T-helper 17 cell (primary cell): ENCODE data around the gene LGALS7B. TPM values are rescaled to one million over a fixed set of nuclear protein-coding genes. Genes with fewer than 3 reads are reported as not detected.
"Not testable (repeated sequence)": the region's sequence is repeated elsewhere in the genome, so short reads cannot be mapped to it uniquely, and the experiment has no call there.

Source experiments
- ATAC-seq: fragments of 150-1000 bp; cut with Tn5 transposase; 2 replicates; pipeline ENCODE4 v1.10.0; 2021; ENCODE audit warnings: mild to moderate bottlenecking, moderate library complexity
- DNase-seq, 3 donors: peaks; one replicate each; pipeline versions ENCODE4 v3.0.0 to v3.0.0-alpha.2; 2020 to 2021
- H3K9me3 ChIP-seq: one replicate; pipeline ENCODE4 v1.7.0; 2013; ENCODE audit warnings: low read length, mild to moderate bottlenecking; ENCODE audit not compliant: control insufficient read depth, poor library complexity, severe bottlenecking
- H3K27ac Mint-ChIP-seq: one replicate; pipeline ENCODE4 v1.8.0; 2022; ENCODE audit warnings: mild to moderate bottlenecking, moderate library complexity, mixed read lengths
- H3K27me3 Mint-ChIP-seq: one replicate; pipeline ENCODE4 v1.8.0; 2022; ENCODE audit warnings: mixed read lengths
- H3K36me3 Mint-ChIP-seq: one replicate; pipeline ENCODE4 v1.8.0; 2022; ENCODE audit warnings: low read depth, mixed read lengths
- H3K4me1 Mint-ChIP-seq: one replicate; pipeline ENCODE4 v1.8.0; 2022; ENCODE audit warnings: mild to moderate bottlenecking, mixed read lengths
- H3K4me3 Mint-ChIP-seq: one replicate; pipeline ENCODE4 v1.8.0; 2022; ENCODE audit warnings: mild to moderate bottlenecking, moderate library complexity, mixed read lengths
- total RNA-seq, 4 donors: library from RNA in 2 of 4; stranded (reverse) in 2 of 4; gene quantifications; one replicate each; pipeline ENCODE4 v1.2.3 and lab custom pipeline; 2022 to 2026

The LGALS7B gene
- total RNA-seq, 2 donors from 2014 or later = not detected

DNA sequence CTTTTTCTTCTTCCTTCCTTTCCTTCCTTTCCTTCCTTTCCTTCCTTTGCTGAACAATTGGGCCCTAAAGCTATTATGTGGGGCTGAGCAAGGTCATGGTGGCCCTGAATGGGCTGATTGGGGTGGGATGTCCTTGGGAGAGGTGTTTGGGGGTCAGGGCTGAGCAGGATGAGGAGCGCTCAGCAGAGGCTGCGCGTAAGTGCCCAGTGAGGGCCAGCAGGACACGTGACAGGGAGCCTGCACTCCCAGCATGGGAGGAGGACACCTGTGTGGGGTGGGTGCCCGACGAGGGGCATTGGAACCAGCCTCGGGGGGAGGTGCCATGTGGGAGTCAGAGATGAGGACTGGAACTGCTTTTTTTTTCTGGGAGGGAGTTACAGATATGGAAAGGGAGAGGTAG, 10.3 kb upstream of the LGALS7B start:
- DNase-seq (no peak), ATAC-seq (no peak)
- Mint-ChIP-seq H3K4me1 (no peaks in the 10 kb centered on the region), H3K27me3 (peaks cover 5% of the 10 kb centered on the region), H3K36me3 (no peaks in the 10 kb centered on the region), H3K27ac (no peak overlapping the region), H3K4me3 (no peak overlapping the region)
- H3K9me3 ChIP-seq = no peaks in the 10 kb centered on the region

DNA sequence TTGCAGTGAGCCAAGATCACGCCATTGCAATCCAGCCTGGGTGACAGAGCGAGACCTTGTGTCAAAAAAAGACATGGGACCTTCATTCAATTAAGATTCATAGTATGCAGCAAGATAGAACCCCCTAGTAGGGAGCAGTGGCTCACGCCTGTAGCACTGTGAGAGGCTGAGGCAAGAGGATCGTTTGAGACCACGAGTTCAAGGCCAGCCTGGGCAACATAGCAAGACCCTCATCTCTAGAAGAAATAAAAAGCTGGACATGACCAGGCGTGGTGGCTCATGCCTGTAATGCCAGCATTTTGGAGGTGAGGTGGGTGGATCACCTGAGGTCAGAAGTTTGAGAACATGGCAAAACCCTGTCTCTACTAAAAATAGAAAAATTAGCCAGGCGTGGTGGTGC, 8.6 kb upstream of the LGALS7B start:
- no peak overlapping the region for H3K27ac Mint-ChIP-seq
- ATAC-seq = no peak
- no peak for DNase-seq
- peaks cover 5% of the 10 kb centered on the region for H3K27me3 Mint-ChIP-seq
- H3K4me1 Mint-ChIP-seq = no peaks in the 10 kb centered on the region
- H3K9me3 ChIP-seq = no peaks in the 10 kb centered on the region
- no peak overlapping the region for H3K4me3 Mint-ChIP-seq
- H3K36me3 Mint-ChIP-seq = no peaks in the 10 kb centered on the region

DNA sequence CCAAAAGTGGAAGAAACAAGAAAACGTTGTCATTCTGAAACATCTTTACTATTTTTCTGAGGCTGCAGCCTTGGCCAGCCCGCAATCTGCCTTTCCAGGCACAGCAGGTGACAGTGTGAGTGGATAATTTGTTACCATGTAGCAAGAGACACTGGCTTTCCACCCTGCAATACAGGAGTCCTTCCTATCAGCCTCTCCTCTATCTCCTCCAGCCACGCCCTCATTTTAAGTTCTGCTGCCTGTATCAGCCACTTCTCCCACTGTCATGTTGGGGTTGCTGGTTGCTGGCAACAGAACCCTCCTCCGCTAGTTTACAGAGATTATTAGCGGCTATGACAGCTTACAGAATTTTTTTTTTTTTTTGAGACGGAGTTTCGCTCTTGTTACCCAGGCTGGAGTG, 7.9 kb upstream of the LGALS7B start:
- H3K4me3 Mint-ChIP-seq = no peak overlapping the region
- no peaks in the 10 kb centered on the region for H3K36me3 Mint-ChIP-seq
- H3K9me3 ChIP-seq = no peaks in the 10 kb centered on the region
- no peak overlapping the region for H3K27ac Mint-ChIP-seq
- peaks cover 5% of the 10 kb centered on the region for H3K27me3 Mint-ChIP-seq
- DNase-seq (no peak), ATAC-seq (no peak)
- H3K4me1 Mint-ChIP-seq = no peaks in the 10 kb centered on the region

DNA sequence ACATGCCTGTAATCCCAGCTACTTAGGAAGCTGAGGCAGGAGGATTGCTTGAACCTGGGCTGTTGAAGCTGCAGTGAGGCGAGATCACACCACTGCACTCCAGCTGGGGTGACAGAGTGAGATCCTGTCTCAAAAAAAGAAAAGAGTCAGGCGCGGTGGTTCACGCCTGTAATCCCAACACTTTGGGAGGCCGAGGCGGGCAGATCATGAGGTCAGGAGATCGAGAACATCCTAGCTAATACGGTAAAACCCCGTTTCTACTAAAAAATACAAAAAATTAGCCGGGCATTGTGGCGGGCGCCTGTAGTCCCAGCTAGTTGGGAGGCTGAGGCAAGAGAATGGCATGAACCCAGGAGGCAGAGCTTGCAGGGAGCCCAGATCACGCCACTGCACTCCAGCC, 6.8 kb upstream of the LGALS7B start:
- not testable (repeated sequence) for H3K27ac Mint-ChIP-seq, DNase-seq, H3K36me3 Mint-ChIP-seq, H3K4me1 Mint-ChIP-seq, H3K27me3 Mint-ChIP-seq, H3K9me3 ChIP-seq, H3K4me3 Mint-ChIP-seq, ATAC-seq

DNA sequence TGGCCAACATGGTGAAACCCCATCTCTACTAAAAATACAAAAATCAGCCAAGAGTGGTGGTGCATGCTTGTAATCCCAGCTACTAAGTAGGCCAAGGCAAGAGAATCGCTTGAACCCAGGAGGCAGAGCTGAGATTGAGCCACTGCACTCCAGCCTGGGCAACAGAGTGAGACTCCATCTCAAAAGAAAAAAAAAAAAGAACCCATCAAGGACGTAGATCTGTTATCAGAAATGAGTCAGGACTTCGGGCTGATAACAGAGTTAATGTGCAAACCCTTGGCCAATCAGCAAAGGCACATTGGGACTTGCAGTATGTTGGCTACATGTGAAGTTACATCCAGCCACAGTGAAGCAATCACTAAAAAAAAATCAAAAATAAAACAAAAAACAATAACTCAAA, 4.8 kb upstream of the LGALS7B start:
- Mint-ChIP-seq H3K4me3 (no peak overlapping the region), H3K4me1 (no peaks in the 10 kb centered on the region), H3K36me3 (no peaks in the 10 kb centered on the region), H3K27ac (no peak overlapping the region), H3K27me3 (no peaks in the 10 kb centered on the region)
- DNase-seq (no peak), ATAC-seq (no peak)
- no peaks in the 10 kb centered on the region for H3K9me3 ChIP-seq

DNA sequence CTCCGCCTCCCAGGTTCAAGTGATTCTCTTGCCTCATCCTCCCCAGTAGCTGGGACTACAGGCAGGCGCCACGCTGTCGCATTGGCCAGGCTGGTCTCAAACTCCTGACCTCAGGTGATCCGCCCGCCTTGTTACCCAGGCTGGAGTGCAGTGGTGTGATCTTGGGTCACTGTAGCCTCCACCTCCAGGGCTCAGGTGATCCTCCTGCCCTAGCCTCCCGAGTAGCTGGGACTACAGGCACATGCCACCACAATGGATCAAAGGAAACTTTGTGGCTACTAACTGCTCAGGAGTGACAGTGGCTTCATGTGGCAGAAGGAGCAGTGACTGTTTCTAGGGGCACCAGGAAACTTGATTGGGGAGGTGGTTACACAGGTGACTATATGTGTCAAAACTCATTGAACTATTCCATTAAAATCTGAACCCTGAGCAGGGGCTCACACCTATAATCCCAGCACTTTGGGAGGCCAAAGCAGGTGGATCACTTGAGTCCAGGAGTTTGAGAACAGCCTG, 3.8 kb upstream of the LGALS7B start:
- no peaks in the 10 kb centered on the region for H3K27me3 Mint-ChIP-seq
- H3K4me3 Mint-ChIP-seq = no peak overlapping the region
- no peaks in the 10 kb centered on the region for H3K9me3 ChIP-seq
- no peaks in the 10 kb centered on the region for H3K36me3 Mint-ChIP-seq
- DNase-seq (no peak), ATAC-seq (no peak)
- H3K4me1 Mint-ChIP-seq = no peaks in the 10 kb centered on the region
- H3K27ac Mint-ChIP-seq = no peak overlapping the region

DNA sequence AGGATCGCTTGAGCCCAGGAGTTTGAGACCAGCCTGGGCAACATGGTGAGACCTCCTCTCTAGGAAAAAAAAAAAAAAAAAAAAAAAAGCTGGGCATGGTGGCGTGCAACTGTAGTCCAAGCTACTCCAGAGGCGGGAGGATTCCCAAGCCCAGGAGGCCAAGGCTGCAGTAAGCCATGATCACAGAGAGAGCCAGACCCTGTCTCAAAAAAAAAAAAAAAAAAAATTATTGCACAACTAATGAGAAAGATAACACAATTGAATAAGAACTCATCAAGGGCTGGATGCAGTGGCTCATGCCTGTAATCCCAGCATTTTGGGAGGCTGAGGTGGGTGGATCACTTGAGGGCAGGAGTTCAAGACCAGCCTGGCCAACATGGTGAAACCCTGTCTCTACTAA, 2.9 kb upstream of the LGALS7B start:
- H3K27ac Mint-ChIP-seq, H3K4me1 Mint-ChIP-seq, DNase-seq, H3K4me3 Mint-ChIP-seq, H3K27me3 Mint-ChIP-seq, H3K9me3 ChIP-seq, ATAC-seq, H3K36me3 Mint-ChIP-seq: not testable (repeated sequence)

DNA sequence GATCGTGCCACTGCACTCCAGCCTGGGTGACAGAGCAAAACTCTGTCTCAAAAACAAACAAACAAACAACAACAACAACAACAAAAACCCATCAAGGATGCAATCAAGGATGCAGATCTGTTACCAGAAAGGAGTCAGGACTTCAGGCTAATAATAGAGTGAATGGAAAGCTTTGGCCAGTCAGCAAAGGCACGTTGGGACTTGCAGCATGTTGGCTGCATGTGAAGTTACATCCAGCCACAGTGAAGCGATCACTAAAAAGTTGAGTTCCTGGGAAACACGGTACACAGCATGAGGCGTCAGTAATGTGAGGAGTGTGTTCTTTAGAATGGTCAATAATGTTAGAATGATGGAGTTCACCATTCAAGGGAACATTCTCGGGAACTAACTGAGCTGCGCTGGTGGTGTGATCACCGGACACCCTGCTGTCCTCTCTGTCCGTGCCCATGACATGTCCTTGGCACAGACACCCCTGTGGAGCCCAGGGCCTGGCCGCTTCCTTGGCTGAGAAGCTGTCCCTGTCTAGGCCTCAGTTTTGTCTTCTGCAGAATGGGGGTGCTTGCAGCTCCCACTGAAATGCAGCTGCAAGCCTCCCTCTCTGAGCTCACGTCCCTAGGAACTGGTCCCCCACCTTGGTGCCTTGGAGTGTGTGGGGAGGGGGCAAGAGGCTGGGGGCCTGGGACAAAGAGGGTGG, 2.3 kb upstream of the LGALS7B start:
- H3K27ac Mint-ChIP-seq = no peak overlapping the region
- no peaks in the 10 kb centered on the region for H3K4me1 Mint-ChIP-seq
- H3K9me3 ChIP-seq = no peaks in the 10 kb centered on the region
- no peaks in the 10 kb centered on the region for H3K27me3 Mint-ChIP-seq
- no peak for DNase-seq
- H3K36me3 Mint-ChIP-seq = no peaks in the 10 kb centered on the region
- H3K4me3 Mint-ChIP-seq = no peak overlapping the region
- ATAC-seq = no peak

DNA sequence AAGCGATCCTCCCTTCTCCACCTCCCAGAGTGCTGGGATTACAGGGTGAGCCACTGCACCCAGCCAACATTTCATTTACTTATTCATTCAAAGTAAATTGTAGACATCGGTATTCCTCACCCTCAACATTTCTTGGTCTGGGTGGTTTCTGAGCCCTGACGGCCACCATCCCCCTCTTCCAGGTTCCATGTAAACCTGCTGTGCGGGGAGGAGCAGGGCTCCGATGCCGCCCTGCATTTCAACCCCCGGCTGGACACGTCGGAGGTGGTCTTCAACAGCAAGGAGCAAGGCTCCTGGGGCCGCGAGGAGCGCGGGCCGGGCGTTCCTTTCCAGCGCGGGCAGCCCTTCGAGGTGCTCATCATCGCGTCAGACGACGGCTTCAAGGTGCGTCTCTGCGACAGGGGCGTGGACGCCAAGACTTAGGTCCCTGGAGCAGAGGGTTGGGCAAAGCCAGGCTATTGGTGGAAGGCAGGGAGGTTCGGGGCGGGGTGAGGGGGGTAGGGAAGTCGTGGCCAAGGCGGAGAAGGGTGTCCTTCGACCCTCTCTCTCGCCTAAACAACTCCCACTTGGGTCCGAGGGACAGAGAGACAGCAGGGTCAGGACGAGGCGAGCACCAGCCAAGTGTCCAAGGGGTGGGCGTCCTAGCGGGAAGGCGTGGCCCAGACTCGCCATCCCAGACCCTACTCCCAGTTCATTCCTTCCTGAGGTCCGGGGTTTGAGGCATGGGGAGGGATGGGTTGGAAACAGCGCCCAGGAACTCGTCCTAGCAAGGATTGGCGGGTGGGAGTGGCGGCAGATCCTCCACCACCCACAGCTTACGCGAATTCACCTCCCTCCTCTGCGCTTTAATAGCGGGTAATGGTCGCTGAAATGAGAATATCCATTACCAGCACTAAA, 1.8 kb downstream of the LGALS7B start:
- not testable (repeated sequence) for H3K4me3 Mint-ChIP-seq, DNase-seq, H3K9me3 ChIP-seq, H3K27ac Mint-ChIP-seq, H3K4me1 Mint-ChIP-seq, H3K36me3 Mint-ChIP-seq, H3K27me3 Mint-ChIP-seq, ATAC-seq

DNA sequence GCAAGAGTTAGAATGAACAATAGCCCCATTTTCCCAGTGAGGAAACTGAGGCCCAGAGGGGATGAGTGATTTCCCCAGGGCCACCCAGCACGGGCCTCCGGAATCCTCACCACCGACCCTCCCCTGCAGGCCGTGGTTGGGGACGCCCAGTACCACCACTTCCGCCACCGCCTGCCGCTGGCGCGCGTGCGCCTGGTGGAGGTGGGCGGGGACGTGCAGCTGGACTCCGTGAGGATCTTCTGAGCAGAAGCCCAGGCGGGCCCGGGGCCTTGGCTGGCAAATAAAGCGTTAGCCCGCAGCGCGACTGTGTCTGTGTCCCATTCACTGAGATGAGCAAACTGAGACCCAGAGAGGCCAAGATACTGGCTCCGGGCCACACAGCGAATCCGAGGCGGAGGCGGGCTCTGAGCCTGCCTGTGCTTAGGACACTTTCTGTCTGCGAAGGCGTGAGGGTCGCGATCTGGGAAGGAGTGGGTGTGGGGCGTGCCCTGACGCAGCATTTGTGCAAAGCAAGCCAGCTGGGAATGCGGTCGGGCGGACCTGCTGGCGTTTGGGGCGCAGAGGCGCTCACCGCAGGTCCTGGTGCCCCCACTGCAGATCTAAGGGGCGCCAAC, 2.6 kb downstream of the LGALS7B start:
- H3K4me1 Mint-ChIP-seq, DNase-seq, H3K4me3 Mint-ChIP-seq, H3K36me3 Mint-ChIP-seq, H3K27me3 Mint-ChIP-seq, H3K27ac Mint-ChIP-seq, H3K9me3 ChIP-seq: not testable (repeated sequence)
- peak; percentile 94 for ATAC-seq

DNA sequence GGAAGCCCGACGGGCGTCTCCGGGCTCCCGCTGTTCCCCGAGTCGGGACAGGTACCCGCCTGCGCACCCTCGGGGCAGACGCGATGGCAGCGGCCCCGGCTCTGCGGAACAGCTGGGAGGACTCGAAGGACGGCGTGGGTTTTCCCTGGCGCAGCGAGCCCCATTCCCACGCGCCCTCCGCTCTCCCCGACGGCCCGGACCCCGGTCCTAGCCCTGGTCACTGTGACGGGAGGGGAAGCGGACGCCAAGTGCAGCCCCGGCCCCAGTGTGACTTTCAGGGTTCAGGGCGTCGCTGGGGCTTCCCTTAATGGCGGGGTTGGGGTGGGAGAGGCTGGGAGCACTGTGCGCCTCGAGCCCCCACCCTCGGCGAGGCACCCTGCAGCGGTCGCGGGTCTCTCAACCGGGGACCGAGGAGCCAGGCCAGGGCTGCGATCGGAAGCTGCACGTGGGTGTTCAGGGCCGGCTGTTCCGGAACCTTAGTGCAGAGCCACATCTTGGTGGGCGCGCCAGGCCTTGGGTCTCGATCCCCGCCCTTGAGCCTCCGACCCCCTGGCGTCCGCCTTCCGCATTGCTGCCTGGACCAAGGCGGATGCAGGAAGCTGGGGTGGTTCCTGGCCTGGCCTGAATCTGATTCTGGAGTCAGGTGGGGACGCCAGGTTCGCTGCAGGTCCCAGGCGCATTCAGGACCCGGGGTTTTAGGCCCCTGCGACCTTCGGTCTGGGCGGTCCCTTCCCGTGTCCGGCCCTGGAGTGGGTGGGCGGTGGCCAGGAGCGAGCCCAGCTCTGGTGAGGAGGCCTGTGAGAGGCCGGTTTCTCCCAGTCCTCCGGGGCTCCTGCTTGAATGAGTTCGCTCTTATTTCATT, 3.5 kb downstream of the LGALS7B start:
- DNase-seq = peak in 1 of 3 donors; percentile 11
- Mint-ChIP-seq H3K27me3 (no peaks in the 10 kb centered on the region), H3K27ac (no peak overlapping the region), H3K36me3 (no peaks in the 10 kb centered on the region), H3K4me1 (peaks cover 2% of the 10 kb centered on the region), H3K4me3 (peak overlapping the region; percentile 59)
- H3K9me3 ChIP-seq = no peaks in the 10 kb centered on the region
- peak; percentile 30 for ATAC-seq

DNA sequence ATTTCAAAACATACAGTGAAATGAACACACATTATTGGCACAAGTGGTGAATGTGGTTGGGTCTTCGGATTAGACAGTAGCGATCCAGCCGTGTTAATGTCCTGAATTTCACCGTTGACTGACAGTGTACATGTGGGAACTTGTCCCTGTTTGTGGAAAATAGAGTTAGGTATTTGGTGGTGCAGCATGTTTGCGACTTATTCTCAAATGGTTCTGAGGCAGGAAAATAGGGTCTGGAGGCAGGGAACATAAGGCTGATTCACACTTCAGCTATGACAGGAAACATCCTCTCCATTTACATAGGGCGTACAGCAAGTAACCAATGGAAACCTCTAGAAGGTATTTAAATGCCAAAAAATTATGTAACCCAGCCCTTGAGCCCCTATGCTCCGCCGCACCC, 4.2 kb downstream of the LGALS7B start:
- no peak for ATAC-seq
- H3K4me1 Mint-ChIP-seq = peaks cover 2% of the 10 kb centered on the region
- no peak for DNase-seq
- no peaks in the 10 kb centered on the region for H3K36me3 Mint-ChIP-seq
- H3K27me3 Mint-ChIP-seq = no peaks in the 10 kb centered on the region
- H3K9me3 ChIP-seq = no peaks in the 10 kb centered on the region
- H3K27ac Mint-ChIP-seq = peak overlapping the region; percentile 8
- peak overlapping the region; percentile 59 for H3K4me3 Mint-ChIP-seq

DNA sequence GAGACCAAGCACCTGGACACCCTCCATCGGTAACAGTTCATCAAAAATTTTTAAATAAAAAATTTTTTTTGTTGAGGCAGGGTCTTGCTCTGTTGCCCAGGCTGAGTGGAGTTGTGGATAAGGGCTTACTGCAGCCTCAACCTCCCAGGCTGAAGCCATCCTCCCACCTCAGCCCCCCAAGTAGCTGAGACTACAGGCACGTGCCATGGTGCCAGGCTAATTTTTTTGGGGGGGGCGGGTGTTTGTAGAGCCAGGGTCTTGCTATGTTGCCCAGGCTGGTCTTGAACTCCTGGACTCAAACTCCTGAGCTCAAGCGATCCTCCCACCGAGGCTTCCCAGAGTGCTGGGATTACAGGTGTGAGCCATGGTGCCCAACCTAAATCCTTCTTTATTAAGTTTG, 4.7 kb downstream of the LGALS7B start:
- H3K4me3 Mint-ChIP-seq = no peak overlapping the region
- no peaks in the 10 kb centered on the region for H3K36me3 Mint-ChIP-seq
- H3K27ac Mint-ChIP-seq = peak overlapping the region; percentile 8
- no peaks in the 10 kb centered on the region for H3K27me3 Mint-ChIP-seq
- peaks cover 2% of the 10 kb centered on the region for H3K4me1 Mint-ChIP-seq
- ATAC-seq (no peak), DNase-seq (no peak)
- no peaks in the 10 kb centered on the region for H3K9me3 ChIP-seq
